ENCODE data around the gene DEGS1.

DEGS1 gene

DNA sequence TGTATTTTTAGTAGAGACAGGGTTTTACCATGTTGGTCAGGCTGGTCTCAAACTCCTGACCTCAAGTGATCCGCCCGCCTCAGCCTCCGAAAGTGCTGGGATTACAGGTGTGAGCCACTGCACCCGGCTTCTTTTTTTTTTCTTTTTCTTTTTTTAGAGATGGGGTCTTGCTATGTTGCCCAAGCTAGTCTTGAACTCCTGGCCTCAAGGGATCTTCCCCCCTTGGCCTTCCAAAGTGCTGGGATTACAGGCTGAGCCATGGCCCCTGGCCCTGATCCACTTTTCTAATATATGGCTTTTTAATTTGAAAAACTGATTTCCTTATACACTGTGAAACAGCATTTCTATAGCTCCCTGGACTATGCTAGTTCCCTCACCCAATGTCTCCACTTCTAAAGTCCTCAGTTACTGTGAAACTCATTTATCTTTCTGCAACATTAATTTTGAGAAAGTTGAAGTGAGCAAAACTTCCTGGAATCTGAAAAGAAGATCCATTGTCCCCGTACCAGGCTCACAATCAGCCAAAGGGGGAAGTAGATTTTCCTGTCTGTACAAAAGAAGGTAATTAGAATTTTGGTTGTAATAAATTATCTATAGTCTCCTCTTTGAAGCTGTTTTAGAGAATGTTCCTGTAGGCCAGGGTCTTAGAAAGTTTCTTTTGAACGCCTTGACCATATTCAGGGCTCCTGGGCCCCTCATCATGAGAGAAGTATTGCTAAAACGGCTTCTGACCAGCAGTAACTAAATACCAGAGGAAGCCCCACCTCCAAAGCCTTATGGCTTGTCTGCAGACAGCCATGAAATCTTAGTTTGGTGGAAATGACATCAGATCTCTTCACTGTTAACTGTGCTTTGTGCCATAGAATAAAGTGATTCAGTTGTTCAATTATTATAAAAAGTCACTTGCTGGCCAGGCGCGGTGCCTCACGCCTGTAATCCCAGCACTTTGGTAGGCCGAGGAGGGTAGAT is 34.9 kb downstream of the DEGS1 start:
- DNase-seq, result no peak

DNA sequence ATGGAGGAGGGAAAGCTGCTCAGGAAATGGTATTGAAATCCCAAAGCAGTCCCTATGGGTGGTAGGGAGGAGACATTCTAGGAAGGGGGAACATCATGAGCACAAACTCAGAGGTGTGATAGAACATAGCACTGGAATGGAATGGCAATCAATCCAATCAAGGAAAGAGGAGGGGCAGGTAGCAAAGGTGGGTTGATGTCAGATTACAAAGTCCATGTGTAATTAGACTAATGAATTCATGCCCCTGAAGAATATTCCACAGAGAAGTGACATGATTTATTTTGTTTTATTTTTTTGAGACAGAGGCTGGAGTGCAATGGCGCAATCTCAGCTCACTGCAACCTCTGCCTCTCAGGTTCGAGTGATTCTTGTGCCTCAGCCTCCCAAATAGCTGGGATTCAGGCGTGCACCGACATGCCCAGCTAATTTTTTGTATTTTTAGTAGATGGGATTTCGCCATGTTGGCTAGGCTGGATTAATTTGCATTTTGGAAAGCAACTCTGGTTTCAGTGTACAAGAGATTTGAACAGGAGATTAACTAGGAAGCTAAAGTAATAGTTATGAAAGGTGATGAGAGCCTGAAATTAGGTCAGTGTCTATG is 36.1 kb downstream of the DEGS1 start:
- no peak for DNase-seq

GRCh38 chr1:224219612-224220059 is 36.6 kb downstream of the DEGS1 start:
- no peak for DNase-seq

DNA sequence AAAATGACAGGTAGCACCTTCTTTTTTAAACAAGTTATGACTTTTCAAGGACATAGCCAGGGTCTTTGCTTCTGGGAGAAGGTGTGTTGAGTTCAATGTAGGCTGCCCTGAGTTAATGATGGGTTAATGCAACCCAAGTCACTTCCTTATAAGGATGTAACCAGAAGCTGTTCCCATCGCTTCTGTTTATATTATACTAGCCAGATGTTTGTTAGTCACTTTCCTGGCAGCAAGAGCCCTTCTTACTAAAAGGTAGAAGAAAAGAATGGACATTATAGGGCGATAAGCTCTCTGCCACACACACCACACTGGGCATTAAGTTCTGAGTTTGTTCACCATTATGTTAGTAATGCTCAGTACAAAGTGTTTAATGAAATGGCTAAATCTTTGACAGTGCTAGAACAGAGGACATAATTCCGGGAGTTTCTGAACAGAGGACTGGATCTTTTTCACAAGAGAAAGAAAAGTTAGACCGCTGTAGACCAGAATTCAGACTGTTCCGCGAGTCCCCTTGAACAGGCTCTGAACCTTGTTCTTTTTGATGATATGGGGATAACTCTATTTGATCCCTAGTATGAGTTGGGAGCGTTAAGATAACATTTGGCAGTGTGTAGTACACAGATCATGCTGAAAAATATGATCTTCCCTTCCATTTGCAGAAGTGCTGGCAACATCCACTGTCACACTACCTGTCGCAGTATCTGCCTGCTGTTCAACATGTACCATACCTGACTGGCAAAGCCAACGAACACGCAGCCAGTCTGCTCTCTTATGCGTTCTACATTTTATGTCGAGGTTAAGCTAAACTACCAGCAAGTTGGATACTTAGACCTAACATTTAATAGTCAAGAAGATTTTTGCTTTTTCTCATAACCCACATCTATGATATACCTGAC is 41.0 kb downstream of the DEGS1 start:
- no peak for DNase-seq

GRCh38 chr1:224226849-224227502 is 43.9 kb downstream of the DEGS1 start:
- no peak for DNase-seq

DNA sequence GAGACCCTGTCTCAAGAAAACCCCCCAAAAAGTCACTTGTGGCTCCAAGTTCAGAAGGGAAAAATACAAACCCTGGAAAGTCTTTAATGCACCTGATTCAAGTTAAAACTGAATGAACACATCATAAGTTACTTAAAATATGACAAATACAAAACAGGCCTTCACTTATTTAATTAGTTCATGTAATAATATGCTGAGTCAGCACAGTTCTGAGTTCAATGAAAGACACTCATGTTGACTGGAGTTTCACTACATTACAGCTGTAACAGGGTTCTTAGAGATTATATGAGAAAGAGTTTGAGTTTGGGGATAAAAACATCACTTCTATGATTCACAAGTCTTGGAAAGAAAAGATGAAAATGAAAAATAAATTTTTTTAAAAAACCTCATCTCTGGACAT is 51.0 kb downstream of the DEGS1 start:
- DNase-seq, result no peak

GRCh38 chr1:224235813-224236493 is 52.9 kb downstream of the DEGS1 start:
- no peak for DNase-seq

DNA sequence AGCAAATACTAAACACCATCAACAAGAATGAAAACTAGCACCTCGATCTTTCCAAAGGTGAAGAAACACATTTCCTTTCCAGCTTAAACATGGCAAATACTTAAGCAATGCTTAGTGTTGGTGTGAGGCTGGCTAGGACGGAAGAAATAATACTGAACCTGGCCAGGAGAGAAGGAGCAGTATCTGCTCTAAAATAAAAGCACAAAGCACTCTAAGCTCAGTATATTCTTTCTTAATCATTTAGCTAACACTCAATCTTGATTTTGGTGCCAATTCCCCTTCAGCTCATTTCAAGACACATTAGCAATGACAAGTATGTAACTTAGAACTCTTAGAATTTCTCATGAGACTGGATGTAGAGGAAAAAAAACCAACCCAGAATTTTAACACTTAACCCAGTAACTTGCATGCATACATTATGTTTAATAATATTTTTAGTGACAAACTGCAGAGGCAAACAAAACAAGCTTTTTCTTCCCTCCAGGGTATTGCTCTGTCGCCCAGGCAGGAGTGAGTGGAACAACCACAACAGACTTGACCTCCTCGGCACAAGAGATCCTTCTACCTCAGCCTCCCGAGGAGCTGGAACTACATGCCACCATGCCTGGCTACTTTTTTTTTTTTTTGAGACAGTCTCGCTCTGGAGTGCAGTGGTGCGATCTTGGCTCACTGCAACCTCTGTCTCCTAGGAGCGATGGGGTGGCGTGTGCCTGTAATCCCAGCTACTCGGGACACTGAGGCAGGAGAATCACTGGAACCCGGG is 54.3 kb downstream of the DEGS1 start:
- no peak for DNase-seq

GRCh38 chr1:224238212-224238611 is 55.2 kb downstream of the DEGS1 start:
- DNase-seq, result no peak

- DNase-seq, result no peak
Observed at GRCh38 chr1:224238756-224239155, 55.7 kb downstream of the DEGS1 start.
